H9 (cell line): ENCODE measurements around the gene MATN4. TPM values are rescaled to one million over a fixed set of nuclear protein-coding genes. Genes with fewer than 3 reads are reported as not detected.

Source experiments
- DNase-seq: peaks from one replicate; pipeline ENCODE4 v3.0.0-alpha.2; 2017
- H2AFZ ChIP-seq: one replicate; pipeline ENCODE4 v1.6.1; 2013; ENCODE audit warnings: mild to moderate bottlenecking, low read length, control low read depth, moderate library complexity
- H2AK5ac ChIP-seq: 2 replicates; pipeline ENCODE4 v1.6.1; 2013; ENCODE audit warnings: low read length, control low read depth, mixed read lengths; ENCODE audit not compliant: insufficient read length
- H2BK120ac ChIP-seq: one replicate; pipeline ENCODE4 v1.6.1; 2013; ENCODE audit warnings: low read depth, mild to moderate bottlenecking, low read length, control low read depth, inconsistent platforms; ENCODE audit not compliant: poor library complexity, severe bottlenecking
- H2BK12ac ChIP-seq: 2 replicates; pipeline ENCODE4 v1.6.1; 2013; ENCODE audit warnings: low read length, control low read depth, mixed read lengths, low read depth; ENCODE audit not compliant: insufficient read length
- H2BK15ac ChIP-seq: 2 replicates; pipeline ENCODE4 v1.6.1; 2013; ENCODE audit warnings: low read depth, low read length, control low read depth
- H2BK20ac ChIP-seq: one replicate; pipeline ENCODE4 v1.6.1; 2013; ENCODE audit warnings: low read depth, mild to moderate bottlenecking, low read length, control low read depth, inconsistent platforms; ENCODE audit not compliant: poor library complexity, severe bottlenecking
- H2BK5ac ChIP-seq: 2 replicates; pipeline ENCODE4 v1.6.1; 2013; ENCODE audit warnings: low read length, control low read depth, mixed read lengths; ENCODE audit not compliant: insufficient read length
- H3K14ac ChIP-seq: 2 replicates; pipeline ENCODE4 v1.6.1; 2013; ENCODE audit warnings: low read length, control low read depth; ENCODE audit not compliant: insufficient read depth
- H3K18ac ChIP-seq: 2 replicates; pipeline ENCODE4 v1.6.1; 2013; ENCODE audit warnings: low read depth, mild to moderate bottlenecking, mixed read lengths, low read length, control low read depth; ENCODE audit not compliant: insufficient read length
- H3K23ac ChIP-seq: 2 replicates; pipeline ENCODE4 v1.6.1; 2013; ENCODE audit warnings: low read length, control low read depth, mixed read lengths, low read depth; ENCODE audit not compliant: insufficient read length
- H3K23me2 ChIP-seq: 2 replicates; pipeline ENCODE4 v1.6.1; 2013; ENCODE audit warnings: low read depth, mild to moderate bottlenecking, mixed read lengths, low read length, control low read depth; ENCODE audit not compliant: insufficient read length, poor library complexity, severe bottlenecking
- H3K27ac ChIP-seq: 2 replicates; pipeline ENCODE4 v1.5.1; 2013; ENCODE audit warnings: low read length, control low read depth, mixed read lengths, low read depth; ENCODE audit not compliant: insufficient read length
- H3K27me3 ChIP-seq: 2 replicates; pipeline ENCODE4 v1.6.1; 2013; ENCODE audit warnings: low read length, control low read depth, inconsistent platforms; ENCODE audit not compliant: insufficient read depth
- H3K4ac ChIP-seq: 2 replicates; pipeline ENCODE4 v1.6.1; 2013; ENCODE audit warnings: low read depth, mild to moderate bottlenecking, control low read depth, inconsistent platforms, low read length, moderate library complexity
- H3K4me1 ChIP-seq: 2 replicates; pipeline ENCODE4 v1.6.1; 2013; ENCODE audit warnings: low read length, control low read depth, inconsistent platforms; ENCODE audit not compliant: insufficient read depth
- H3K4me2 ChIP-seq: 2 replicates; pipeline ENCODE4 v1.6.1; 2013; ENCODE audit warnings: low read length, control low read depth, mixed read lengths; ENCODE audit not compliant: insufficient read length, insufficient read depth
- H3K56ac ChIP-seq: 2 replicates; pipeline ENCODE4 v1.6.1; 2013; ENCODE audit warnings: low read depth, mild to moderate bottlenecking, mixed read lengths, low read length, control low read depth; ENCODE audit not compliant: insufficient read length
- H3K79me1 ChIP-seq: 2 replicates; pipeline ENCODE4 v1.6.1; 2013; ENCODE audit warnings: low read depth, mild to moderate bottlenecking, moderate library complexity, low read length, control low read depth, inconsistent platforms; ENCODE audit not compliant: insufficient read depth, poor library complexity, severe bottlenecking
- H3K79me2 ChIP-seq: 2 replicates; pipeline ENCODE4 v1.6.1; 2013; ENCODE audit warnings: low read length, control low read depth, inconsistent platforms; ENCODE audit not compliant: insufficient read depth
- H3K9ac ChIP-seq: 2 replicates; pipeline ENCODE4 v1.6.1; 2013; ENCODE audit warnings: low read length, control low read depth, mixed read lengths; ENCODE audit not compliant: insufficient read length; ENCODE audit errors: extremely low read depth
- H3K9me3 ChIP-seq: one replicate; pipeline ENCODE4 v1.6.1; 2013; ENCODE audit warnings: low read depth, low read length, inconsistent platforms; ENCODE audit not compliant: control insufficient read depth
- H3T11ph ChIP-seq: one replicate; pipeline ENCODE4 v1.6.1; 2013; ENCODE audit warnings: mild to moderate bottlenecking, low read length, control low read depth, inconsistent platforms
- H4K20me1 ChIP-seq: one replicate; pipeline ENCODE4 v1.6.1; 2013; ENCODE audit not compliant: control insufficient read depth, insufficient read length, insufficient read depth
- H4K5ac ChIP-seq: 2 replicates; pipeline ENCODE4 v1.6.1; 2013; ENCODE audit warnings: low read depth, mild to moderate bottlenecking, mixed read lengths, low read length, control low read depth; ENCODE audit not compliant: insufficient read length
- H4K8ac ChIP-seq: replicated peaks from 2 replicates; pipeline ENCODE4 v1.6.1; 2013; ENCODE audit warnings: low read length, control low read depth, mixed read lengths, low read depth; ENCODE audit not compliant: insufficient read length
- H4K91ac ChIP-seq: 2 replicates; pipeline ENCODE4 v1.6.1; 2013; ENCODE audit warnings: low read depth, mild to moderate bottlenecking, moderate library complexity, mixed read lengths, low read length, control low read depth; ENCODE audit not compliant: insufficient read length
- H3K27ac Mint-ChIP-seq, 3 experiments: 2 replicates in 2 of 3; 3 replicates in 1 of 3; pipeline ENCODE4 v1.8.0; 2020 to 2021; ENCODE audit warnings: mixed read lengths in 3 of 3, mild to moderate bottlenecking in 1 of 3, moderate library complexity in 1 of 3
- H3K27me3 Mint-ChIP-seq: 2 replicates; pipeline ENCODE4 v1.8.0; 2021; ENCODE audit warnings: low read depth, mild to moderate bottlenecking, moderate library complexity, mixed read lengths
- H3K36me3 Mint-ChIP-seq, 3 experiments: 2 replicates in 2 of 3; 3 replicates in 1 of 3; pipeline ENCODE4 v1.8.0; 2020 to 2021; ENCODE audit warnings: low read depth in 3 of 3, mixed read lengths in 3 of 3; ENCODE audit not compliant: insufficient read depth in 1 of 3
- H3K4me1 Mint-ChIP-seq, 2 experiments: 2 replicates each; pipeline ENCODE4 v1.8.0; 2020; ENCODE audit warnings: mixed read lengths in 2 of 2
- H3K4me3 Mint-ChIP-seq, 2 experiments: 2 replicates in 1 of 2; 3 replicates in 1 of 2; pipeline ENCODE4 v1.8.0; 2020 to 2021; ENCODE audit warnings: mild to moderate bottlenecking in 2 of 2, mixed read lengths in 2 of 2, moderate library complexity in 1 of 2
- H3K9me3 Mint-ChIP-seq, 2 experiments: 2 replicates in 1 of 2; 3 replicates in 1 of 2; pipeline ENCODE4 v1.8.0; 2020; ENCODE audit warnings: mild to moderate bottlenecking in 2 of 2, mixed read lengths in 2 of 2, moderate library complexity in 1 of 2
- CTCF ChIP-seq: fragments of 200-600 bp; sonication (generic); conservative IDR thresholded peaks from 3 replicates; pipeline ENCODE4 v1.8.0; 2021; ENCODE audit warnings: antibody characterized with exemption, mild to moderate bottlenecking
- WGBS: extraction: QIAGEN DNeasy Blood & Tissue Kit; methylation state at CpG from one replicate; pipeline ENCODE4 v1.1.7; 2013; ENCODE audit warnings: missing lambda C conversion rate, low lambda C conversion rate, mixed read lengths; ENCODE audit not compliant: insufficient read length; ENCODE audit errors: extremely low coverage; 5-methylcytosine and 5-hydroxymethylcytosine counted together
- total RNA-seq: library from RNA; stranded (reverse); gene quantifications from 2 replicates; pipeline ENCODE4 v1.2.1, GENCODE V29; 2021

Gene MATN4
- total RNA-seq, 1 experiment from 2014 or later, result 0.11 TPM

- H3K9ac ChIP-seq, result no peak overlapping the region
- no peak overlapping the region for H2BK15ac ChIP-seq
- Mint-ChIP-seq H3K4me3 (no peak overlapping the region), H3K4me1 (peaks cover 4 to 5% of the 10 kb centered on the region in 2 experiments), H3K36me3 (peaks cover 5 to 15% (median 9%) of the 10 kb centered on the region in 3 experiments; a peak in 6 of 7 replicates), H3K27ac (no peak overlapping the region), H3K27me3 (peaks cover 39% of the 10 kb centered on the region), H3K9me3 (peaks cover 21% of the 10 kb centered on the region in 2 experiments)
- H3K14ac ChIP-seq, result no peak overlapping the region
- H4K5ac ChIP-seq, result no peak overlapping the region
- no peak for TF ChIP-seq CTCF
- no peak overlapping the region for H3K27ac ChIP-seq
- no peaks in the 10 kb centered on the region for H3K79me1 ChIP-seq
- no peak overlapping the region for H2BK5ac ChIP-seq
- no peak overlapping the region for H4K91ac ChIP-seq
- no CpG with 5 or more reads among the region's 52 CpGs for WGBS
- H2BK20ac ChIP-seq, result no peak overlapping the region
- H3K4ac ChIP-seq, result no peak overlapping the region
- no peaks in the 10 kb centered on the region for H3K9me3 ChIP-seq
- no peak overlapping the region for H3T11ph ChIP-seq
- peaks cover 11% of the 10 kb centered on the region for H3K23me2 ChIP-seq
- no peaks in the 10 kb centered on the region for H3K4me1 ChIP-seq
- no peak overlapping the region for H2AFZ ChIP-seq
- no peak overlapping the region for H3K18ac ChIP-seq
- H3K79me2 ChIP-seq, result no peaks in the 10 kb centered on the region
- no peak overlapping the region for H2AK5ac ChIP-seq
- no peaks in the 10 kb centered on the region for H4K20me1 ChIP-seq
- H3K56ac ChIP-seq, result no peak overlapping the region
- no peak overlapping the region for H4K8ac ChIP-seq
- H3K27me3 ChIP-seq, result peaks cover under 1% of the 10 kb centered on the region; the same call in 1 of the 2 replicates
- H2BK120ac ChIP-seq, result no peak overlapping the region
- H2BK12ac ChIP-seq, result no peak overlapping the region
- DNase-seq, result no peak
- H3K4me2 ChIP-seq, result no peak overlapping the region
- H3K23ac ChIP-seq, result no peak overlapping the region
Observed at GRCh38 chr20:45297786-45298497, 10.2 kb downstream of the MATN4 start.
